Activated B cell treated with CpG ODN at 0.5 μM for 24 hours (primary cell): ENCODE results near the gene EPB41L1. TPM values are rescaled to one million over a fixed set of nuclear protein-coding genes. Genes with fewer than 3 reads are reported as not detected.

Experiments
- ATAC-seq: fragments of 200-7000 bp; cut with Tn5 transposase; one replicate; pipeline ENCODE4 v1.10.0; 2021; ENCODE audit warnings: low read depth, mild to moderate bottlenecking, moderate library complexity
- CTCF ChIA-PET: fragments of 350-600 bp; sonication (Branson Sonifier 250); formaldehyde crosslinking; loops from one replicate; lab custom pipeline; 2021; ENCODE audit warnings: antibody characterized with exemption; lab: Charles Lee
- POLR2A ChIA-PET: fragments of 350-600 bp; sonication (Branson Sonifier 250); formaldehyde crosslinking; loops from one replicate; lab custom pipeline; 2021; ENCODE audit warnings: antibody characterized with exemption; lab: Charles Lee
- DNase-seq: peaks from one replicate; pipeline ENCODE4 v3.0.0; 2022
- H3K27ac Mint-ChIP-seq: one replicate; pipeline ENCODE4 v1.8.0; 2020; ENCODE audit warnings: mixed read lengths
- H3K27me3 Mint-ChIP-seq: one replicate; pipeline ENCODE4 v1.8.0; 2021; ENCODE audit warnings: mixed read lengths
- H3K36me3 Mint-ChIP-seq: one replicate; pipeline ENCODE4 v1.8.0; 2021; ENCODE audit warnings: low read depth, mixed read lengths
- H3K4me1 Mint-ChIP-seq: one replicate; pipeline ENCODE4 v1.8.0; 2021; ENCODE audit warnings: mixed read lengths
- H3K4me3 Mint-ChIP-seq: one replicate; pipeline ENCODE4 v1.8.0; 2020; ENCODE audit warnings: mild to moderate bottlenecking, mixed read lengths
- H3K9me3 Mint-ChIP-seq: one replicate; pipeline ENCODE4 v1.8.0; 2020; ENCODE audit warnings: mixed read lengths
- intact Hi-C: fragments of 100-400 bp; cut with micrococcal nuclease; formaldehyde crosslinking; loops from one replicate; pipeline ENCODE4 v1.15.1; 2024
- total RNA-seq: library from RNA; stranded (reverse); gene quantifications from 2 replicates; pipeline ENCODE4 v1.2.3, GENCODE V29; 2022
- TF ChIP-seq, protein P1 (sequence below): fragments of 200-600 bp; IDR thresholded peaks from one replicate; pipeline ENCODE4 v1.8.0; 2022; ENCODE audit warnings: antibody characterized with exemption, mild to moderate bottlenecking

Gene EPB41L1
- total RNA-seq, 1 donor from 2014 or later = 0.64 TPM

DNA sequence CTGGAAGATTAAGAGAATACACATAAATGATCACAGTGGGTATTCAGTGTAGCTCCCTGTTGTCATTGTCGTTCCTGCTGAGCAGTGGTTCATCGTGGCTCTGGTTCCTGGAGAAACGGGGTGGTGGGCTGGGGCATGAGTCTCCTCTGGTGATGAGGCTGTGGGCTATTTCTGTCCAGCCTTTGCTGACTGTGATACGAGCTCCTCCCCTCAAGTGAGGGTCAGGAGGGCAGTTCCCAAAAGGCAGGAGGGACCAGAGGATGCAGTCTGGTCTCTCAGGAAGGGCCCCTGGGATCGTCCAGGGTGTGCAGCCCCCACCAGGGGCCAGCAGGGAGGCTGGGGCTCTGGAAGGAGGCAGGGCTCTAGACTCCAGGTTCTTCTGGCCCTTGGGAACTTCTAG, 120.5 kb downstream of the EPB41L1 start:
- Mint-ChIP-seq H3K9me3 (no peaks in the 10 kb centered on the region), H3K27ac (no peak overlapping the region), H3K4me1 (no peaks in the 10 kb centered on the region), H3K4me3 (no peak overlapping the region), H3K36me3 (no peaks in the 10 kb centered on the region), H3K27me3 (peaks cover 22% of the 10 kb centered on the region)
- POLR2A ChIA-PET = no interaction called here
- ATAC-seq = no peak
- intact Hi-C loops = no loop called here
- TF ChIP-seq, protein P1, sequence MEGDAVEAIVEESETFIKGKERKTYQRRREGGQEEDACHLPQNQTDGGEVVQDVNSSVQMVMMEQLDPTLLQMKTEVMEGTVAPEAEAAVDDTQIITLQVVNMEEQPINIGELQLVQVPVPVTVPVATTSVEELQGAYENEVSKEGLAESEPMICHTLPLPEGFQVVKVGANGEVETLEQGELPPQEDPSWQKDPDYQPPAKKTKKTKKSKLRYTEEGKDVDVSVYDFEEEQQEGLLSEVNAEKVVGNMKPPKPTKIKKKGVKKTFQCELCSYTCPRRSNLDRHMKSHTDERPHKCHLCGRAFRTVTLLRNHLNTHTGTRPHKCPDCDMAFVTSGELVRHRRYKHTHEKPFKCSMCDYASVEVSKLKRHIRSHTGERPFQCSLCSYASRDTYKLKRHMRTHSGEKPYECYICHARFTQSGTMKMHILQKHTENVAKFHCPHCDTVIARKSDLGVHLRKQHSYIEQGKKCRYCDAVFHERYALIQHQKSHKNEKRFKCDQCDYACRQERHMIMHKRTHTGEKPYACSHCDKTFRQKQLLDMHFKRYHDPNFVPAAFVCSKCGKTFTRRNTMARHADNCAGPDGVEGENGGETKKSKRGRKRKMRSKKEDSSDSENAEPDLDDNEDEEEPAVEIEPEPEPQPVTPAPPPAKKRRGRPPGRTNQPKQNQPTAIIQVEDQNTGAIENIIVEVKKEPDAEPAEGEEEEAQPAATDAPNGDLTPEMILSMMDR = no peak
- DNase-seq = no peak
- CTCF ChIA-PET = no interaction called here

DNA sequence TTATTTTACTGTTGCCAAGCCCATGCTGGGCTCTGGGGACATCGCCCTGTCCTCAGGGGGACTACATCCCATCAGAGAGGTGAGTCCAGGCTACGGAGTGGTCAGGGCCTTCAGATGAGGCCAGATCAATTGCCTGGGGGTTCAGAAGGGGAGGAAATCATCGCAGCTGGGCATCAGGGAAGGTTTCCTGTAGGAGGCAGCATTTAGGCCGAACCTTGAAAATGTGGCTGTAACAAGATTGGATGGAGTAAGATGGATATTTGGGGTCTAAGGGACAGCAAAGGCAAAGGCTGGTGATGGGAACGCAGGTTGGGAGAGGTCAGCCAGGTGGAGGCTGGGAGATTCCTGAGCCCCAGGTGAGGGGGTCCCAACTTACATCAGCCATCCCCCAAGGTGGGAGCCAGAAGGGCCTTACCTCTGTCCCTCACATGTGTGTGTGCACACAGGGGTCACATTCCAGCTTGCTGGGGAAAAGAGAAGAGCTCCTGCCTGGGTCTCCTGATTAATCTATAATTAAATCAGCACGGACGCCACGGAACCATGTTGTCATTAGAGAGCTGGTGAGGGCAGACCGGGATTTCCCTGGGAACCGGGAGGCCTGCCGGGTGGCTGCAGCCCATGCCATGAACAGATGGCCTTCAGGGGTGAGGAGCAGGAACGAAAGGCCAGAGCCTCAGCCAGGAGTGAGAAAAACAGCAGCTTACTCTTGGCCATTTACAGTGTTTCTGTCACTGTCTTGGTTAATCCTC, 121.1 kb downstream of the EPB41L1 start:
- intact Hi-C loops = no loop called here
- Mint-ChIP-seq H3K4me3 (no peak overlapping the region), H3K4me1 (no peaks in the 10 kb centered on the region), H3K9me3 (no peaks in the 10 kb centered on the region), H3K36me3 (no peaks in the 10 kb centered on the region), H3K27me3 (peaks cover 25% of the 10 kb centered on the region), H3K27ac (no peak overlapping the region)
- TF ChIP-seq, protein P1 = no peak
- ChIA-PET POLR2A (no interaction called here), CTCF (no interaction called here)
- DNase-seq (no peak), ATAC-seq (no peak)

DNA sequence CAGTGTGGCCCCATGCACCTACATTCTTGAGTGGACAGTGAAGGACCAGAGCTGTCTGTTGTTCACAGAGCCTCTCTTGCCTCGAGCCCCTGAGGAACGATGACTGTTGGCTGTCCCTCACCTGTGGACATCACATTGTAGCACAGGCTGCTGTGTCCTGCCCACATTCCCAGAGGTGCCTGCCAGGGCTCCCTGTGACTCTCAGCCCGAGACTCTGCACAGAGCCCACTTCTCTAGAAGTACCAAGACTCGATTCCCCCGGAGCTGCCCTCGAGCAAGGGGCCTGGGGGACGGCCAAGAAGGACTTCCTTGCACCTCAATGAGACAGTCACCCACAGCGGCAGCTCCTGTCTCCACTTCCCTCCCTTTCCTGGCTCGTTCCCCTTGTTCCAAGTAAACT, 123.0 kb downstream of the EPB41L1 start:
- H3K27ac Mint-ChIP-seq = no peak overlapping the region
- no peaks in the 10 kb centered on the region for H3K9me3 Mint-ChIP-seq
- POLR2A ChIA-PET = no interaction called here
- peaks cover 24% of the 10 kb centered on the region for H3K27me3 Mint-ChIP-seq
- no peaks in the 10 kb centered on the region for H3K4me1 Mint-ChIP-seq
- TF ChIP-seq, protein P1 = no peak
- DNase-seq = no peak
- no peak overlapping the region for H3K4me3 Mint-ChIP-seq
- intact Hi-C loops = no loop called here
- no peak for ATAC-seq
- CTCF ChIA-PET = no interaction called here
- H3K36me3 Mint-ChIP-seq = no peaks in the 10 kb centered on the region

DNA sequence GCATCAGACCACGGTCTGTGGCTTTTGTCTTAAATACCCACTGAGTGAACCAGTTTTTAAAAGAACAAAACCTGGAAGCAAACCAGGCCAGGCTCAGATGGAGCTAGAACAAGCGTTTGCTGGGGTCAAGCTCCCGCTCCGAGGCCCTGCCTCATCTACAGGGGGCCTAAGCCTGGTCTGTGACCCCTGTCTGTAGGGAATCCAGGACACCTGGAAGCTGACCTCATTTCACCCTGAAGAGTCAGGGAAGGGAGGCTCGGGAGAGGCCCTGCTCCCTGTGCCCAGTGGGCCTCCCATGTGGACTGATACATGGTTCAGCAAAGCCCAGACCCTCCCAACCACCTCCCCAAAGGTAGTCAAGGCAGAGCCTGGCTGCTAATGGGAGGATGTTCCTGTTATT, 124.8 kb downstream of the EPB41L1 start:
- CTCF ChIA-PET = interaction anchor here (0.7 kb wide), 1 partner anchor 10 kb away, joined by 6 read pairs; no protein-coding TSS in a partner anchor
- no peak overlapping the region for H3K27ac Mint-ChIP-seq
- intact Hi-C loops = no loop called here
- no peaks in the 10 kb centered on the region for H3K4me1 Mint-ChIP-seq
- H3K9me3 Mint-ChIP-seq = peaks cover 3% of the 10 kb centered on the region
- no peaks in the 10 kb centered on the region for H3K36me3 Mint-ChIP-seq
- peaks cover 23% of the 10 kb centered on the region for H3K27me3 Mint-ChIP-seq
- TF ChIP-seq, protein P1 = no peak
- ATAC-seq = no peak
- POLR2A ChIA-PET = no interaction called here
- DNase-seq = no peak
- H3K4me3 Mint-ChIP-seq = no peak overlapping the region

DNA sequence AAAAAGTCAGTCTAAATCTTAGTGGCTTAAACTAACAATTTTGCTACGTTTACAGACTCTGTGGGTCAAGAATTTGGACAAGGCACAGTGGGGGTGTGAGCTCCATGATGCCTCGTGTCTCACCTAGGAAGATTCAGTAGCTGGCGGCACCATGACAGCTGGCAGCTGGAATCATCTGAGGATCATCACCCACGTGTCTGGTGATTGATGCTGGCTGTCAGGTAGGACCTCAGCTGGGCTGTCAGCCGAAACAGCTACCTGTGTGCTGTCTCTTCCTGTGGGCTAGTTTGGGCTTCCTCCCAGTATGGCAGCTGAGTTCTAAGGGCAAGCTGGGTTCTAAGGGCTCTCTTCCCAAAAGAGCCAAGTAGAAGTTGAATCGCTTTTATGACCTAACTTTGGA, 125.2 kb downstream of the EPB41L1 start:
- POLR2A ChIA-PET = no interaction called here
- TF ChIP-seq, protein P1 = no peak
- Mint-ChIP-seq H3K36me3 (no peaks in the 10 kb centered on the region), H3K9me3 (peaks cover 3% of the 10 kb centered on the region), H3K27ac (no peak overlapping the region), H3K27me3 (peaks cover 26% of the 10 kb centered on the region), H3K4me3 (no peak overlapping the region), H3K4me1 (no peaks in the 10 kb centered on the region)
- ATAC-seq (no peak), DNase-seq (no peak)
- intact Hi-C loops = no loop called here
- CTCF ChIA-PET = interaction anchor here (0.7 kb wide), 1 partner anchor 11 kb away, joined by 6 read pairs; no protein-coding TSS in a partner anchor
